Measurements from ENCODE around the gene APH1B.

APH1B gene

GRCh38 chr15:63357731-63358130 is 80.3 kb downstream of the APH1B start:
- DNase-seq = no peak

DNA sequence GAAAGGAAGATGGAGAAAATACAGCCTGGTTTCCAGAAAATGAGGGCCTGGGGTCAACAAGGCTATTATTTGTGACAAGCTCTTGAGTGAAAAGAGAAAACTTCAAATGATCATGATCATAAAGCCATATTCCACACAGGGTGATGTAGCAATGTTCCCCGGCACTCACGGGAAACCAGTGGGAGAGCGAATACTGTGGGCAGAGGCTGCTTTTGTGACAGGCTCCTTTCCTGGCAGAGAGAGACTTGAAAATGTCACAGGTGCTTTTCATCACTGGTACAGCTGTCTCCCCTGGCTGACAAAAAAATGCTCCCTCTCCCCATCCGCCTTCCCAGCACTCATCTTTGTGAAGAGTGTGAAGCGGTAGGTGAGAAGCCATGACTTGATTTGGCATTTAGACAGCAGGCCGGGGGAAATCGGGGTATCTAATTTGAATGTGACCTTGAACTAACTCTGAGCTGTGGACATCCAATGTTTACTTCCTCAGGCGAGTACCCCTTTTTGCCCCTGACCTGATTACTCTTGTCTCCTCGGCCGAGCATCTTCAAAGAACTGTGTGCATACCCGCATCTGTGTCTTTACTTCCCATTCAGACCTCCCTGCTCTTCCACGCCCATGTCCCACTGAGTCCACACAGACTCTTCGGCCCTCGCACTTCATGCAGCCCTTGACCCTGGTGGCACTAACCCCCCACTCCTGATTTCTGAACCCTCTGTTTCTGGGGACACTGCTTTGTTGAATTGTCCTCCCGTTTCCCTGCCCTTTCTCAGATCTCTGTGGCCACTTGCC is 81.0 kb downstream of the APH1B start:
- DNase-seq = no peak

Measured in stimulated activated CD4-positive, alpha-beta T cell treated with anti-CD3 and anti-CD28 coated beads, Interleukin-2, amount 100 ng/mL, for 24 hours (primary cell).